Activated naive CD4-positive, alpha-beta T cell treated with anti-CD3 and anti-CD28 coated beads, Interleukin-2, amount 50 U/mL, for 24 hours (primary cell): ENCODE results near the gene EEF1AKMT4.

Experiments used
- H3K27ac Mint-ChIP-seq: one replicate; pipeline ENCODE4 v1.8.0; 2021; ENCODE audit warnings: mild to moderate bottlenecking, mixed read lengths
- H3K27me3 Mint-ChIP-seq: one replicate; pipeline ENCODE4 v1.8.0; 2021; ENCODE audit warnings: mixed read lengths
- H3K36me3 Mint-ChIP-seq: one replicate; pipeline ENCODE4 v1.8.0; 2021; ENCODE audit warnings: mixed read lengths
- H3K4me1 Mint-ChIP-seq: one replicate; pipeline ENCODE4 v1.8.0; 2021; ENCODE audit warnings: mixed read lengths
- H3K4me3 Mint-ChIP-seq: one replicate; pipeline ENCODE4 v1.8.0; 2021; ENCODE audit warnings: mild to moderate bottlenecking, mixed read lengths
- H3K9me3 Mint-ChIP-seq: one replicate; pipeline ENCODE4 v1.8.0; 2021; ENCODE audit warnings: mixed read lengths

EEF1AKMT4 gene

GRCh38 chr3:184295771-184296170 is 46.3 kb downstream of the EEF1AKMT4 start:
- H3K9me3 Mint-ChIP-seq, result no peaks in the 10 kb centered on the region
- no peak overlapping the region for H3K27ac Mint-ChIP-seq
- H3K4me3 Mint-ChIP-seq, result no peak overlapping the region
- no peaks in the 10 kb centered on the region for H3K27me3 Mint-ChIP-seq
- H3K36me3 Mint-ChIP-seq, result peaks cover 7% of the 10 kb centered on the region
- H3K4me1 Mint-ChIP-seq, result peaks cover 16% of the 10 kb centered on the region

GRCh38 chr3:184296616-184297015 is 47.1 kb downstream of the EEF1AKMT4 start:
- Mint-ChIP-seq H3K4me1 (peaks cover 21% of the 10 kb centered on the region), H3K4me3 (no peak overlapping the region), H3K27ac (no peak overlapping the region)

GRCh38 chr3:184298759-184299487 is 49.5 kb downstream of the EEF1AKMT4 start, which contains the start of gene PSMD2:
PSMD2 (plus strand) TSS chr3:184299241; CDS start chr3:184299267, 26 bp downstream.
- Mint-ChIP-seq H3K27ac (peak within 1 kb of the TSS; percentile 96), H3K9me3 (no peaks in the 10 kb centered on the region), H3K27me3 (no peaks in the 10 kb centered on the region), H3K4me3 (peak within 1 kb of the TSS; percentile 95), H3K36me3 (peaks cover 8% of the 10 kb centered on the region), H3K4me1 (peaks cover 34% of the 10 kb centered on the region)

More at GRCh38 chr3:184296616-184297015, 47.1 kb downstream of the EEF1AKMT4 start:
- Mint-ChIP-seq H3K27me3 (no peaks in the 10 kb centered on the region), H3K9me3 (no peaks in the 10 kb centered on the region), H3K36me3 (peaks cover 8% of the 10 kb centered on the region)

- H3K27ac Mint-ChIP-seq, result peak overlapping the region; percentile 96
- H3K27me3 Mint-ChIP-seq, result no peaks in the 10 kb centered on the region
- peaks cover 10% of the 10 kb centered on the region for H3K36me3 Mint-ChIP-seq
- H3K4me1 Mint-ChIP-seq, result peaks cover 34% of the 10 kb centered on the region
- H3K9me3 Mint-ChIP-seq, result no peaks in the 10 kb centered on the region
- peak overlapping the region; percentile 95 for H3K4me3 Mint-ChIP-seq
Observed at GRCh38 chr3:184299488-184300377, 50.3 kb downstream of the EEF1AKMT4 start.

- H3K4me3 Mint-ChIP-seq, result peak overlapping the region; percentile 95
- H3K27me3 Mint-ChIP-seq, result no peaks in the 10 kb centered on the region
- no peaks in the 10 kb centered on the region for H3K9me3 Mint-ChIP-seq
- H3K4me1 Mint-ChIP-seq, result peaks cover 34% of the 10 kb centered on the region
- peak overlapping the region; percentile 30 for H3K27ac Mint-ChIP-seq
- peaks cover 12% of the 10 kb centered on the region for H3K36me3 Mint-ChIP-seq
Observed at GRCh38 chr3:184300378-184300720, 50.9 kb downstream of the EEF1AKMT4 start.

GRCh38 chr3:184305577-184305976 is 56.1 kb downstream of the EEF1AKMT4 start:
- no peaks in the 10 kb centered on the region for H3K9me3 Mint-ChIP-seq
- no peak overlapping the region for H3K27ac Mint-ChIP-seq
- no peaks in the 10 kb centered on the region for H3K27me3 Mint-ChIP-seq
- H3K4me1 Mint-ChIP-seq, result peaks cover 20% of the 10 kb centered on the region
- no peak overlapping the region for H3K4me3 Mint-ChIP-seq
- H3K36me3 Mint-ChIP-seq, result peaks cover 23% of the 10 kb centered on the region

GRCh38 chr3:184306341-184306972 is 57.0 kb downstream of the EEF1AKMT4 start:
- no peaks in the 10 kb centered on the region for H3K27me3 Mint-ChIP-seq
- H3K27ac Mint-ChIP-seq, result peak overlapping the region; percentile 0
- H3K4me3 Mint-ChIP-seq, result no peak overlapping the region
- H3K9me3 Mint-ChIP-seq, result no peaks in the 10 kb centered on the region
- peaks cover 14% of the 10 kb centered on the region for H3K4me1 Mint-ChIP-seq
- peaks cover 19% of the 10 kb centered on the region for H3K36me3 Mint-ChIP-seq

GRCh38 chr3:184307915-184308314 is 58.4 kb downstream of the EEF1AKMT4 start:
- Mint-ChIP-seq H3K4me3 (no peak overlapping the region), H3K9me3 (no peaks in the 10 kb centered on the region), H3K27me3 (no peaks in the 10 kb centered on the region), H3K36me3 (peaks cover 19% of the 10 kb centered on the region), H3K27ac (peak overlapping the region; percentile 11), H3K4me1 (peaks cover 5% of the 10 kb centered on the region)
